IPS-15b (cell line): ENCODE results near the gene TBKBP1.
A peak's percentile ranks its signal among the peaks of the same experiment; 100 is the strongest.

Experiments used
- H3K27me3 ChIP-seq: one replicate; pipeline ENCODE4 v1.6.1; 2013; ENCODE audit warnings: low read length; ENCODE audit not compliant: control insufficient read depth, insufficient read depth
- H3K36me3 ChIP-seq: one replicate; pipeline ENCODE4 v1.6.1; 2013; ENCODE audit warnings: low read length; ENCODE audit not compliant: control insufficient read depth, insufficient read depth
- H3K4me1 ChIP-seq: one replicate; pipeline ENCODE4 v1.6.1; 2013; ENCODE audit warnings: mild to moderate bottlenecking, low read length; ENCODE audit not compliant: control insufficient read depth, insufficient read depth
- H3K4me3 ChIP-seq: one replicate; pipeline ENCODE4 v1.5.1; 2013; ENCODE audit warnings: low read depth, low read length
- H3K9ac ChIP-seq: one replicate; pipeline ENCODE4 v1.6.1; 2013; ENCODE audit warnings: low read depth, mild to moderate bottlenecking, low read length
- H3K9me3 ChIP-seq: one replicate; pipeline ENCODE4 v1.6.1; 2013; ENCODE audit warnings: mild to moderate bottlenecking, low read length; ENCODE audit not compliant: control insufficient read depth, insufficient read depth

Gene TBKBP1

DNA sequence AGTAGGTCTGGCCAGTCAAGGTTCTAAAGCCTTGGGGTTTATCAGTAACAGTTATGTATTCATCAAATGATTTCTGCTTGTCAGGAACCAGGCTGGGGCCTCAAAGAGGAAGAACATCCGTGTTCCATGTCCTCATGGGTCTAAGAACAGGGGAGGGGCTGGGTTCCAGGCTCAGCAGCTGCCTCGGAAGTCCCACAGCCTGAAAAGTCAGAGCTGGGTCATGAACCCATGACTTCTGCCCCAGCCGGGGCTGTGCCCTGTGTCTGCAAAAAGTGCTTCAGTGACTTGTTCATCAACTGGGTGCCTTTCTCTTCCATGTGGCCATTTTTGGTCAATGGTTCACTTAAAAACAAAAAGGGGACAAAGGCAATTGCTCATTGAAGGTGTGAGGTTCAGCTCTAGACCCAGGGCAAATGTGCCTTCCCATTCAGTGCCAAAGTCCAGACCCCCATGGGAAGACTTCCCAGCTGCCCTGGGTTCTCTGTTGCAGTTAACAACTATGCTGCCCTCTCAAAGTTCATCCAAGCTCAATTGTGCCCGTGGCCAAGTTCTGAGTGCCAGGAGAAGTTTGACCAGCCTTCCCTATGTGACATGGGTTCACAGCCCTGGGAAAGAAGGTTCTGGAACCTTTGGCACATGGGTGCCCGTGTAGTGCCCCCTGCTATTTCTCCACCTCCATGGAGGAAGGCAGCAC lies 18.5 kb downstream of the TBKBP1 start:
- no peaks in the 10 kb centered on the region for H3K4me1 ChIP-seq
- H3K9ac ChIP-seq, result no peak overlapping the region
- H3K36me3 ChIP-seq, result no peaks in the 10 kb centered on the region
- H3K9me3 ChIP-seq, result no peaks in the 10 kb centered on the region
- H3K4me3 ChIP-seq, result no peak overlapping the region
- peaks cover 38% of the 10 kb centered on the region for H3K27me3 ChIP-seq

DNA sequence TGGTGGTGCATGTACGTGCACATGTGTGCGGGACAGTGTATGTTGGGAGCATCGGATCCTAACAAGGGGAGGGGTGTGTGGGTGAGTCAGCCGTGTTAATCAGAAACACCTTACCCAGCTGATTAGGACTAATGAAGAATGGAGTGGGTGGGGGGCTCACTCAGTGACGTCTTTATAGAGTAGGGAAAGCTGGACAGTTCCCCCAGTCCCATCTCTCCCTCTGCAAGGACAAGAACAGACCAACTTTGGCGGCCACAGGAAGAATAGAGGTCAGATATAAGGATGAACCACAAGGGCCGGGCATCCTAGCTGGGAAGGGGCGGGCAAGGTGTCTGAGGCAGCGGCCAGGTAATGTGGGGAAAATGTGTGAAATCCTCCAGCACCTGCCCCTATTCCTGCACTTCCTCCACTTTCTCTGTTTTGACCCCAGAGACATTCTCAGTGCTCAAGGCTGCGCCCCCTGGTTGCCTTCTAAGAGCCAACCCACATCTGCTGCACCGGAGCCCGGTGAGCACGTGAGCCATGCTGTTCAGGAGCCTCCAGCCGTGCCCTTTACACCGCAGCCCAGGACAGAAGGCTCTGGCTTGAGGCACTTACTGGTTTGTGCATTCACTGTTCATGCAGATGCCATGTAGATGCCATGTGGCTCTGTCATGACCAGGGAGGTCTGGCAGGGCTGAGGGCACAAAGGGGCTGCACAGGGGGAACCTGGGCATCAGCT lies 20.2 kb downstream of the TBKBP1 start:
- peaks cover 42% of the 10 kb centered on the region for H3K27me3 ChIP-seq
- no peak overlapping the region for H3K4me3 ChIP-seq
- no peaks in the 10 kb centered on the region for H3K9me3 ChIP-seq
- no peaks in the 10 kb centered on the region for H3K36me3 ChIP-seq
- no peak overlapping the region for H3K9ac ChIP-seq
- H3K4me1 ChIP-seq, result no peaks in the 10 kb centered on the region

DNA sequence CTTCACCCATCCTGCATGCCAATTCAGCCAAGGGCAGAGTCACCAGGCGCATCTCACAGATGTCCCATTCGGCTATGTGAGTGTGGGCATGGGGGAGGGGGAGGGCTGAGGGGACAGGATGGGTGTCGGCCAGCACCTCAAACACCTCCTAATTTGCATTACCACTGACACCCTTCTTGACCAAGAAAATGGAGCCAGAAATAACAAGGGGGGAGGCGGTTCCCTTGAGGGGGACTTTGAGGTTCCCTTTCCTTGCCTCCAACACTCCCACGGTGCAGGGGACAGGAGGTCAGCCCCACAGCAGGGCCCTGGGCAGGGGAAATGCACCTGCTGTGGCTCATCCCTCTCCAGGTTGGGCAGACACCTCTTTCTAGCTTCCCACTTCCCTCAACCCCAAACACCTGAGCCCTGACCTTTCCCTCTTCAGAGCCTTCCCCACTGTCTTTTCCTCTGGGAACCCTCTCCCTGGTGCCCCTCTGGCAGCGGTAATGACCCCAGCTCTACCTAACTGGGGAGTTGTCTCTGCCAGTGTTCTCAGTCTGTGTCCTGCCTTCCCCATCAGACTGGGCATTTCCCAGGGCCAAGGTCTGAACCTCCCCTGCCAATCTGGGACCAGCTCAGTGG lies 20.9 kb downstream of the TBKBP1 start:
- Histone ChIP-seq H3K9me3 (no peaks in the 10 kb centered on the region), H3K9ac (no peak overlapping the region), H3K4me3 (no peak overlapping the region), H3K4me1 (no peaks in the 10 kb centered on the region), H3K36me3 (no peaks in the 10 kb centered on the region), H3K27me3 (peaks cover 43% of the 10 kb centered on the region)

DNA sequence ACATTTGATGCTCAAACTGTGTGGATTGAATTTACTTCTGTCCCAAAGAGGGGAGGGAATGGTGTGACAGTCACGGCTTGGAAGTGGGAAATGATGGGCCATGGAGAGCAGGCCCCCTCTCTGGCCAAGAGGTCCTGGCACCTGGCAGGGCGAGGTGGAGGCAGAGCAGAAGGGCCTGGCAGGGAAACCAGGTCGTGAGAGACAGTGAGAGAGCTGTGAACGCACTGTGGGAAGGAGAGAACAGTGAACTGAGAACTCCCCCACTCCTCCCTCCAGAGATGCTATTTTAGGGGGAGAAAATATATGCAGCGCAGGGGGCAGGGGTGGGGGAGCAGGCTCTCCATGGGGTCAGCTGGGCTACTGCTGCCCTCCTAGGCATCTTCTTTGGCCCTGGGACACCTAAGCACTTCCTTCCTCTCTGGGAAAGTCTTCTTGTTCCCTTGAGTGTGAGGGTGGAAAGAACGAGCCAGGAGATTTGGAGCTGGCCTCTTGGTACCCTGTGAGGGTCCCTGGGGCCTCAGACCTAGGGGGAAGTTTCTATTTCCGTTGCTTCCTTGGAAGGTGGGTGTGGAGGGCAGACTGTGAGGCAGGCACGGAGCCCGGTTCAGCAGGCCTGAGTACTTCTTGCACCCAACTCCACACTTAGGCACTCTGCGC lies 21.8 kb downstream of the TBKBP1 start:
- H3K9ac ChIP-seq, result no peak overlapping the region
- H3K27me3 ChIP-seq, result peaks cover 50% of the 10 kb centered on the region

DNA sequence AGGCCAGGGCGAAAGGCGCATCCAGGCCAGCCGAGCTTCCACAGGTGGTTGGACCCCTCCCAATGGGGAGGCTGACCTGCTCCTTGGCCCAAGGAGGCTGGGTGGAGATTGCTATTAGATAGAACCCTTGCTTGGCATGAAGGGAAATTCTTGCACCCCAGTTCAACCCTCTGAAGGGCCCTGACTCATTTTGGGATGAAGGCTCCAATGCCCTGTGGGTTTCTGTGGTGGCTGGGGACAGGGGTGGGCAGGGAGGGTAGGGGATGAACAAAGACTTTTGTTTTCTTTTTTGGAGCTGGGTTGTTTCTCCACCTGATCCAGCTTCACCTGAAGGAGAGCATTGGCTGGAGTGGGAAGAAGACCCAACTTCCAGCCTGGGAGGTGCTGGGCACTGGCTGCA lies 22.4 kb downstream of the TBKBP1 start:
- Histone ChIP-seq H3K36me3 (no peaks in the 10 kb centered on the region), H3K9ac (no peak overlapping the region), H3K4me1 (peaks cover 2% of the 10 kb centered on the region), H3K27me3 (peaks cover 56% of the 10 kb centered on the region), H3K4me3 (no peak overlapping the region), H3K9me3 (no peaks in the 10 kb centered on the region)

More for the DNA sequence above, 21.8 kb downstream of the TBKBP1 start:
- H3K4me1 ChIP-seq, result peaks cover under 1% of the 10 kb centered on the region
- no peaks in the 10 kb centered on the region for H3K36me3 ChIP-seq
- no peak overlapping the region for H3K4me3 ChIP-seq
- no peaks in the 10 kb centered on the region for H3K9me3 ChIP-seq

DNA sequence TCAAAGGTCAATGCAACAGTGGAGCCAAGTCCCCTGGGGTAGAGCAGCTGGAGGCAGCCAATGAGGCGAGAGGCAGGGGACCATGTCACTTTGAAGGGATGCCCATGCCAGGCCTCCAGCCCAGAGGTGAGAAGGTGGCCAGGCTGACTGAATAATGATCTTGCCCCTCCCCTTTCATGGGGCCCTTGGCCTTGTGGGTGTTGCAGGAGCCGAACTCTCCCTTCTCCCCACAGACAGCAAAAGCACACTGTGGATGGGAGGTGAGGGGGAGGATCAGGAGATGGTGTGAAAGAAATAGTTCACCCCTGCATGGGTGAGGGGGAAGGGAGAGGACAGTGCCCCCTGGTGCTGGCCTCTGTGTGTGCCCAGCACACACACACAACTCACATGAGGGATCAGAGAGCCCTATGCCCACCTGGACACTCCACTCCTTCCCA lies 23.3 kb downstream of the TBKBP1 start:
- Histone ChIP-seq H3K4me1 (peaks cover 2% of the 10 kb centered on the region), H3K9ac (no peak overlapping the region), H3K4me3 (no peak overlapping the region), H3K9me3 (no peaks in the 10 kb centered on the region), H3K36me3 (no peaks in the 10 kb centered on the region), H3K27me3 (peaks cover 65% of the 10 kb centered on the region)

DNA sequence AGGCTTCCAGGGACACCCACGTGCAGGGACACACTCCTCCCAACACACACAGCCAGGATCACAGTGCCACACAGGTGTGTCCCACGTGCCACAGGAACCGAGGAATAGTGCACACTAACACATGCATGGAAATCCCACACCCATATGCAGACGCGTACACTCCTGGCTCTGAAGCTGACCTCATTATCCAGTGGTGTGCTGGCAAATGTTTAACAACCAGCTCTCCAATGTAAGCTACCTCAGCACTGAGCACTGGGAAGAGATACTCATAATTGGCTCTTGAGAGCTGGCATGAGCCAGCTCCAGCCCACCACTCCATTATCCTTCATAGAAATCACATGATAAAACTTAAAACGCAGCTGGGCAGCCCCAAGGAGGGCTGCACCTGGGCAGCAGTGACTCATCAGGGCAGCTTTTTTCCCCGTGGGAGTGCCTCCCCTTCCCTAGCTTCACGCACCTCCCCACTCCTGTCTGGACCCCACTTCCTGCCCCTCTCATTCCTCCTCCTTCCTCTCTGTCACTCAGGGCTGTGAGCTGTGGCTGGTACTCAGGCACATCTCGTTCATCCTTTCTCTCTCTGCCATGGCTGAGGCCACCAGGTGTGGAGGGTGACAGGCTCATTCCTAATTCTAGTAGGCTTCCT lies 24.1 kb downstream of the TBKBP1 start:
- peaks cover 2% of the 10 kb centered on the region for H3K4me1 ChIP-seq
- no peaks in the 10 kb centered on the region for H3K9me3 ChIP-seq
- no peaks in the 10 kb centered on the region for H3K36me3 ChIP-seq
- H3K27me3 ChIP-seq, result peaks cover 62% of the 10 kb centered on the region
- no peak overlapping the region for H3K4me3 ChIP-seq
- H3K9ac ChIP-seq, result no peak overlapping the region

DNA sequence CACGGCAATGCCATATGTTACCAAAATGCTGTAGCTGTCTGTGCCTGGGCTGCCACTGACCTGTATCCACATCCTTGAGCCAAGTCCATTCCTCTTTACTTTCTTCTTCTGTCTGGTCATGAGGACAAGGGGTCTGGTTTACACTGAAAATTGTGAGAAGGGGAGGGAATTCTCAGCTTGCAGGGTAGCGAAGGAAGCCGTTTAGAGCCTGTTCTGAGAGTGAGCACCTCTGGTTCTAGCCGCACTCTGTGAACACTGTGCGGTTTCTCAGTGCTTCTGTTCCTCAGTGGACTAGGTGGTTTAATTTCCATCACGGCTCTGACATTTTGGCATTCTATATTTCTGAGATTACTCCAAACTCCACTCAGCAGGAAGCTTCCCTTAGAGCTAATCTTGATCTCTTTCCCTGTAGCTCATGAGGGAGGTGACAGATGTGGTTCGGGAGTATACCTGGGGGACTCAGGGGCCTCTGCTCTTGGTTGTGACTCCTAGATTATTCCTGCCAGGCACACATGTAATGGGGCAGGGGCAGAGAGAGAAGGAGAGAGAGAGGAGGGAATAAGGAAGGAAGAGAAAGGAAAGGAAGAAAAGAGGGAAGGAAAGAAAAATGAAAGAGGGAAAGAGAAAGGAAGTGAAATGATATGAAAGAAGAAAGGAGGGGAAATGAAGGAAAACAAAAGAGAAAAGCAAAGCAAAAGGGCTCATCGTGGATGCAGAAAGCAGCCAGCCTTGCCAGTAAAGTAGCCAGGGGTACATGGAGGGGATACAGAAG lies 24.9 kb downstream of the TBKBP1 start:
- H3K9ac ChIP-seq, result no peak overlapping the region
- no peak overlapping the region for H3K4me3 ChIP-seq
- peaks cover 2% of the 10 kb centered on the region for H3K4me1 ChIP-seq
- H3K9me3 ChIP-seq, result no peaks in the 10 kb centered on the region
- H3K36me3 ChIP-seq, result no peaks in the 10 kb centered on the region
- H3K27me3 ChIP-seq, result peaks cover 60% of the 10 kb centered on the region

DNA sequence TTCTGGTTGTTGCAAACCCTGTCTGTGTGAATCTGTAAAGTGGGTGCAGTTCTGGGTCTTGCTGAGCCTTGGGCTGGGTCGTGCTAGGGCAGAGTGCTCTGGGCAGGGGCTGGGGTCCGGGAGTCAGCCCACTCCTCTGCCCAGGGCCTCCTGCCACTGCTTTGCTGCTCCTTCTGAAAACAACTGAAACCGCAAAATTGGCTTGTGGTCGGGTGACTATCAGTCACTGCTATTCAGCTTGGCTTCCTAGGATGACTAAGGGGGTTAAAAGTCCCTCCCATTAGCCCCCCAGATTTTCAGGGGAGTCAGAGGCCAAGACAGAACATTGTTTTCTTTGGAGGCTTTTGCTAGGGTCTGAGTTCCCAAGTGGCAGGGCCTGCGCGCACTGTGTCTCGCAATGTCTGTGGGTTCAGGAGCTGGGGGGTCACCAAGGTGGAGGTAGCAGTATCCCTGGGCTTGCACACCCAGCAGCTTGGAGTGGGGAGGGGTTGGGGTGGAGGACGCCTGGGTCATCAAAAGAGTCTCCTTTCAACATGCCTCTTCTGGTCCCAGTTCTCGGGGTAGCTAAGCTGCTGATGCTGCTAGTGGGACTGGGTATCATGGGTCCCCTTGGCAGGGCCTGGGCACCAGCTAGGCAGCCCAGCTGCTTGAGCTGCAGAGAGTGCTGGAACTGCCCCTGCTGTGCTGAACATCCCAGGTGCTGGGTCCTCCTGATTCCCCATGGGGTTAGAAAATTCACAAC lies 25.6 kb downstream of the TBKBP1 start:
- Histone ChIP-seq H3K9me3 (no peaks in the 10 kb centered on the region), H3K9ac (no peak overlapping the region), H3K36me3 (no peaks in the 10 kb centered on the region), H3K4me3 (no peak overlapping the region), H3K27me3 (peaks cover 59% of the 10 kb centered on the region), H3K4me1 (peaks cover 2% of the 10 kb centered on the region)

DNA sequence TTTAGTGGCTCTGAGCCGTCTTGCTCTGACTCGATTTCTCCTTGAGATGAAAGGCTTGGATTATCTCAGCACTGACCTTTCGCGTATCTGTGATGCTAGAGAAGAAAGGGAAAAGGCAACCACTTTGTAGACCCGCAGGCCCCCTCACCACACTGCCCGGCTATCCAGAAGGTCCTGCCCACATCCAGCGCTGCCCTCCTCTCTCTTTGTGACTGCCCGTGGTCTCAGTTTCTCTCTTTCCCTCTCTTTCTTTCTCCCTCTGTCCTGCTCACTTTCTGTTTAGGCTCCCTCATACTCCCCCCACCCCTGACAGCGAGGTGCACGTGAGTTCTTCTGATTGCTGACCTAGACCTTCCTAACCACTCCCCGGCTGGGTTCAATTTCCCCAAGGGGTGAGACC lies 26.2 kb downstream of the TBKBP1 start:
- peaks cover 58% of the 10 kb centered on the region for H3K27me3 ChIP-seq
- no peaks in the 10 kb centered on the region for H3K36me3 ChIP-seq
- H3K9ac ChIP-seq, result no peak overlapping the region
- peak overlapping the region; percentile 22 for H3K4me3 ChIP-seq
- peaks cover 2% of the 10 kb centered on the region for H3K4me1 ChIP-seq
- no peaks in the 10 kb centered on the region for H3K9me3 ChIP-seq
